SHP77 (cell line): Measurements from ENCODE around the gene AGTPBP1.
A peak's percentile ranks its signal among the peaks of the same experiment; 100 is the strongest.
"Not testable (repeated sequence)": the region's sequence is repeated elsewhere in the genome, so short reads cannot be mapped to it uniquely, and the experiment has no call there.

ENCODE experiments used
- DNase-seq, 2 experiments: peaks; one replicate each; lab custom pipeline; 2025; lab: John Stamatoyannopoulos, UW

The AGTPBP1 gene, protein sequence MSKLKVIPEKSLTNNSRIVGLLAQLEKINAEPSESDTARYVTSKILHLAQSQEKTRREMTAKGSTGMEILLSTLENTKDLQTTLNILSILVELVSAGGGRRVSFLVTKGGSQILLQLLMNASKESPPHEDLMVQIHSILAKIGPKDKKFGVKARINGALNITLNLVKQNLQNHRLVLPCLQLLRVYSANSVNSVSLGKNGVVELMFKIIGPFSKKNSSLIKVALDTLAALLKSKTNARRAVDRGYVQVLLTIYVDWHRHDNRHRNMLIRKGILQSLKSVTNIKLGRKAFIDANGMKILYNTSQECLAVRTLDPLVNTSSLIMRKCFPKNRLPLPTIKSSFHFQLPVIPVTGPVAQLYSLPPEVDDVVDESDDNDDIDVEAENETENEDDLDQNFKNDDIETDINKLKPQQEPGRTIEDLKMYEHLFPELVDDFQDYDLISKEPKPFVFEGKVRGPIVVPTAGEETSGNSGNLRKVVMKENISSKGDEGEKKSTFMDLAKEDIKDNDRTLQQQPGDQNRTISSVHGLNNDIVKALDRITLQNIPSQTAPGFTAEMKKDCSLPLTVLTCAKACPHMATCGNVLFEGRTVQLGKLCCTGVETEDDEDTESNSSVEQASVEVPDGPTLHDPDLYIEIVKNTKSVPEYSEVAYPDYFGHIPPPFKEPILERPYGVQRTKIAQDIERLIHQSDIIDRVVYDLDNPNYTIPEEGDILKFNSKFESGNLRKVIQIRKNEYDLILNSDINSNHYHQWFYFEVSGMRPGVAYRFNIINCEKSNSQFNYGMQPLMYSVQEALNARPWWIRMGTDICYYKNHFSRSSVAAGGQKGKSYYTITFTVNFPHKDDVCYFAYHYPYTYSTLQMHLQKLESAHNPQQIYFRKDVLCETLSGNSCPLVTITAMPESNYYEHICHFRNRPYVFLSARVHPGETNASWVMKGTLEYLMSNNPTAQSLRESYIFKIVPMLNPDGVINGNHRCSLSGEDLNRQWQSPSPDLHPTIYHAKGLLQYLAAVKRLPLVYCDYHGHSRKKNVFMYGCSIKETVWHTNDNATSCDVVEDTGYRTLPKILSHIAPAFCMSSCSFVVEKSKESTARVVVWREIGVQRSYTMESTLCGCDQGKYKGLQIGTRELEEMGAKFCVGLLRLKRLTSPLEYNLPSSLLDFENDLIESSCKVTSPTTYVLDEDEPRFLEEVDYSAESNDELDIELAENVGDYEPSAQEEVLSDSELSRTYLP

DNA sequence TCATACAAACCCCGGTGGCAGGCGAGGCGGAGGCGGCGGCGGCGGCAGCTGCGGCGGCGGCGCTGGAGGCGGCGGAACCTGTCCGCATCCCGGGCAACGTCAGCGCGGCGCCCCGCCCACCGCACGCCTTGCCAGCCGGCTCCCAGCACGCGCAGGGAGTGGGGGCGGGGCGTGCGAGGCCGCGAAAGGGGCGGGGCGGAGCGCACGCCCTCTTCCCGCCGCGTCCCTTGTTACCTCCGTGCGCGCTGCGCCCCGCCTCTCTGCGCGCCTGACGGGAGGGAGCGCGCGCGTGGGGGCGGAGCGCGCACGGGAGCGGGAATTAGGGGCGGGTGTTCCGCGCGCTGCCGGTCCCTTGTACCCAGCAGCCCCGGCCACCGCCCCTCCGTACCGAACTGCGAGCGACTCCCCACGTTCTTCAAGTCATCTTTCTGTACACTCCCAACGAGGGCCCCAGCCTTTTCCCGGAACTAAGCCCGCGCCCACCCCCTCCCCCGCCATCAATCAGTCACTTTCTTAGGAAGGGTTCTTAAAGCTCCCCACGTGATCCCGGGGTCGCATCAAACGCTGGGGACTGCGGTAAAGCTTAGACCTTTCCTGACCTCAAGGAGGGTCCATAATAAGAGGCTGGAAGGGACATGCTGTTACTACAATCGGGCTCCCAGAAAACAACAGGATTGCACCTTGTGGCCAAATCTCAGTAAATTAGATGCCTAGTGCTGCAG lies at the start of gene AGTPBP1:
Gene AGTPBP1 (minus strand): TSS at position 80 of the 722 bp plus-strand sequence. CDS start 29,421 bp downstream, outside the sequence.
- peak; percentile 67 to 78 for DNase-seq

DNA sequence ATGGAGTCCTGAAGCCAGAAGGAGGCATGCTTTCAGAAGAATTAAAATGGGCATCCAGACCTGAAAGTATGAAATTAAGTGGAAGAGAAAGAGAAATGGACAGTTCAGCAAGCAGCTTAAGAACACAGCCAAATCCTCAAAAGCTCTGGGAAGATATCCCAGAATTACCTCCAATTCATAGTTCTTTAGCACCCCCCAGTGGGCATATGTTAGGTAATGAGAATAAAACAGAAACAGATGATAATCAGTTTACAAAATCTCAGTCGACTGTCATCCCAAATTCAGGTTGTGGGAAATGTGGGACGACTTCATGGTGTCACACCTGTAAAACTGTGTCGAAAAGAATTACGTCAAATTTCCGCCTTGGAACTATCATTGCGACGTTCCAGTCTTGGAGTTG lies 44.4 kb upstream of the AGTPBP1 start:
- DNase-seq = not testable (repeated sequence)

DNA sequence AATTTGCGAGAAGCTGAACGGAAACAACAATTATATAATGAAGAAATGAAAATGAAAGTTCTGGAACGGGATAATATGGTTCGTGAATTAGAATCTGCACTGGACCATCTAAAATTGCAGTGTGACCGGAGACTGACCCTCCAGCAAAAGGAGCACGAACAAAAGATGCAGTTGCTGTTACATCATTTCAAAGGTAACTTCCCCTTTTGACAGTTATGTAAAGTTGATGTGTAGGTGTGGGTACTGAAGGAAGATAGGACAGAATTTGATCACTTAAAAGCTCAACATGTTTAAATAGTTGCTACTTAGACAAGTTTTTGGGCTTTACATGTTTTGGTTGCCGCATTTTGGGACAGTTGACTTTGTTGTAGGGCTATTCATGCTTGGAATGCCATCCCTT lies 32.1 kb upstream of the AGTPBP1 start:
- not testable (repeated sequence) for DNase-seq

DNA sequence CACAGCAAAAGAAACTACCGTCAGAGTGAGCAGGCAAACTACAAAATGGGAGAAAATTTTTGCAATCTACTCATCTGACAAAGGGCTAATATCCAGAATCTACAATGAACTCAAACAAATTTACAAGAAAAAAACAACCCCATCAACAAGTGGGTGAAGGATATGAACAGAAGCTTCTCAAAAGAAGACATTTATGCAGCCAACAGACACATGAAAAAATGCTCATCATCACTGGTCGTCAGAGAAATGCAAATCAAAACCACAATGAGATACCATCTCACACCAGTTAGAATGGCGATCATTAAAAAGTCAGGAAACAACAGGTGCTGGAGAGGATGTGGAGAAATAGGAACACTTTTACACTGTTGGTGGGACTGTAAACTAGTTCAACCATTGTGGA lies 20.0 kb upstream of the AGTPBP1 start:
- DNase-seq = not testable (repeated sequence)

DNA sequence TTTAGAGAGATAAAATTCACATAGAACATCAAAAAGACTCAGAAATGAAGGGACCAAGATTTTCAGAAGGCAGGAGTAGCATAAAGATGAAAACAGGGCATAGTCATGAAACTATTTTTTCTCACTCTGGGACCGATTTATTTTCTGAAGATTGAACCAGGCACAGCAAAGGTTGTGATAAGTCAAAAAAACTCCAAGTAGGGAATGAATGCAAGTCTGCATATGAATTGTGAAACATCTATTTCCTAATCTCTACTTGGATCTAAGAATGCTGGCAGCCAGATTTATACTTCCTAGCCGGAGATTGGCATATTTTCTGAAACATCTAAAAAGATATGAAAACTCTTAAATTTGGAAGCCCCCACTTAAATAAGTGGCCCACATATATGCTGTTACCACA lies 16.0 kb upstream of the AGTPBP1 start:
- not testable (repeated sequence) for DNase-seq

DNA sequence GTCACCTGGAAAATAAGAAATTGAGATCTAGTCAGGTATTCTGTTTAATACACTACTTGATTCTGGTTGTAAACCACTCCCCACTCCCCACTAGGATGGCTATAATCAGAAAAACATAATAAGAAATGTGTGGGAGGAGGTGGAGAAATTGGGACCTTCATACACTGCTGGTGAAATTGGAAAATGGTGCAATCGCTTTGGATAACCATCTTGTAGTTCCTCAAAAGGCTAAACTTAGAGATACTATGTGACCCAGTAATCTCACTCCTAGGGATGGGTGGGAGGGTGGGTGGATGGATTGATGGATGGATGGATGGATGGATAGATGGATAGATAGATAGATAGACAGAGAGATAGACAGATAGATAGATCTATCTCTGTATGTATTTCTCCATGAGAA lies 14.5 kb upstream of the AGTPBP1 start:
- DNase-seq = not testable (repeated sequence)

DNA sequence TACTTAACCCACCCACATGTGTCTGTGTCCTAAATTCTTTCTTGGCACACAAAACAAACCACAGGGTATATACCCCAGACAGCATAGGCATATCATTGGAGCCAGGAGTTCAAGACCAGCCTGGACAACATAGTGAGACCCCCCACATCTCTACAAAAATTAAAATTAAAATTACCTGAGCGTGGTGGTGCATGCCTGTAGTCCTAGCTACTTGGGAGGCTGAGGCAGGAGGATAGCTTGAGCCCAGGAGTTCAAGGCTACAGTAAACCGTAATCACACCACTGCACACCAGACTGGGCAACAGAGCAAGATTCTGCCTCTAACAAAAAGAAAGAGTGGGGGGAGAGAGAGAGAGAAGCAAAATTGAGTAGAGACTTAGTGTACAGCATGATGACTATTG lies 4.6 kb upstream of the AGTPBP1 start:
- no peak for DNase-seq

DNA sequence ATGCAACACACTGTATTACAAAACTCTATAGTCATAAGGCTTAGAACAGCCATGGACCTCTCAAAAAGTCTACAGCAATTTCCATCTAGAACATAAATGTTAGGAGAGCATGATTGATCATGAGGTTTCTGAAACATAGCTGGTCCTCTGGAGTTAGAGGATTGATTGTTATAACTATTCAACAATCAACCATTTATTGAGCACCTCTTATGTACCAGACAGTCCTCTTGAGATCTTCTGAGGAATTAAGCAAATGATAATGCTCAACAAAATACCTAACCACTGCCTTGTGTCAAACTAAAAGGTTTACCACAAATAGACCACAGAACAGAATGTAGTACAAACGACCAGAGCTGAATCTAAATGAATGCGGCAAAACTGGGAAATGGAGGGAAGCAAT lies 3.4 kb upstream of the AGTPBP1 start:
- no peak for DNase-seq

DNA sequence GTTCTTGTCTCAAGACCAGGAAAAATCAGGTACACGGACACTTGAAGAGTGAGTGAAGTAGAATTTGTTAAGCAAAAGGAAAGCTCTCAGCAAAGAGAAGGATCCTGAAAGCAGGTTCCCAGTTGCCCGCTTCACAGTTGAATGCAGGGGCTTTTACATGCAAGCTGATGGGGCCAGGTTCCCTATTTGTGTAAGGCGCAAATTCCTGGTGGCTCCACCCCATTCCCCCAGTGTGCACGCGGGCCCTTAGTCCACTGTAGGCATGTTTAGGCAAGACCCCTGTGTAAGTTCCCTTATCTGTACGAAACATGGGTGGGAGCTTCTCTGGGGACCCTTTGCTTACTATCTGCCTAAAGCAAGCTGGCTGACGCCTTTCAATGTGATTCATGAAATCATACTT lies 2.7 kb upstream of the AGTPBP1 start:
- DNase-seq = no peak

DNA sequence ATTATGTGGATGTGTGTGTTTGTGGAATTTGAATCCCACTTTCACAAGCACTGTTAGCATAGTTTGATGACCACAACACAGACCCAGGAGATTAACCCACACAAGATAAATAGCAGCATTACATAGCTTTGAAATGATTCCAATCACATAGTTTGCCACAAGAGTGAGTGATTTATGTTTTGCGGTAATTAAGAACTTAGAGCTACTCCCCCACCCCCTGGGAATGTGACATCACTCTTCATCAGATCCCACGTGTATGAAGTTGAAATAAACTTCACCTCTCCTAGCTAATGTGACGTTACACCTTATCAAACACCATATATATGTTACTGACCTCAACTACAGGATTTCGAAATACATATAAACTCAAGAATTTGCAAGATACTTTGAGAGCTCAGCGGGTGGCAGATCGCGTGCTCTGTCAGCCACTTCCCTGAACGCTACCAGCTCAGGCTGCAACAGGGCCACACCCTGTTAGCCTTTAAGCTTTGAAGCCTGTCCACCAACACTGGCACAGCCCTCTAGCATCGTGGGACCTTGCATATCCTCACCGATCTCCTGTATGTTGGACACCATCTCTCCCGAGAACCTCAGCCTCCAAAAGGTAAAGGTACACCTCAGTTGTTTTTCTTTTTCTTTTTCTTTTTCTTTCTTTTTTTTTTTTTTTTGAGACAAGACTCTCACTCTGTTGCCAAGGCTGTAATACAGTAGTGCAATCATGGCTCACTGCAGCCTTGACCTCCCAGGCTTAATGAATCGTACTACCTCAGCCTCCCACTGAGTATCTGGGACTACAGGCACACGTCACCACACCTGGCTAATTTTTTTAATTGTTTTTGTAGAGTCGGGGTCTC lies 1.7 kb upstream of the AGTPBP1 start:
- DNase-seq = no peak

DNA sequence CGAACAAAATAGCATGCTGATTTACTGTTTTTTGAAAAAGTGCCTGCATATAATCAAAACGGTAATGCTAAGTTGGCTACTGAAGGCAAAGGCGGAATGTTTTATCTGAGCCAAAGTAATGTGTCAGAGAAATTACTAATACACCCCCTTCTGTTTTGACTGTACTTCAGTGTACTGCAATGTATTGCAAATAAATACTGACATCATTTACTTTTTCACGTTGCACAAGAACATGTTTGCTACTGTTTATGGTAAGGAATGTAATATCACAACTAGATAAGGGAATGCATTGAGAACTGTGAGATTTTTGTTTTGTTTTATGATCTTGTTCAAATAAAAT lies 813 bp upstream of the AGTPBP1 start:
- DNase-seq = no peak

DNA sequence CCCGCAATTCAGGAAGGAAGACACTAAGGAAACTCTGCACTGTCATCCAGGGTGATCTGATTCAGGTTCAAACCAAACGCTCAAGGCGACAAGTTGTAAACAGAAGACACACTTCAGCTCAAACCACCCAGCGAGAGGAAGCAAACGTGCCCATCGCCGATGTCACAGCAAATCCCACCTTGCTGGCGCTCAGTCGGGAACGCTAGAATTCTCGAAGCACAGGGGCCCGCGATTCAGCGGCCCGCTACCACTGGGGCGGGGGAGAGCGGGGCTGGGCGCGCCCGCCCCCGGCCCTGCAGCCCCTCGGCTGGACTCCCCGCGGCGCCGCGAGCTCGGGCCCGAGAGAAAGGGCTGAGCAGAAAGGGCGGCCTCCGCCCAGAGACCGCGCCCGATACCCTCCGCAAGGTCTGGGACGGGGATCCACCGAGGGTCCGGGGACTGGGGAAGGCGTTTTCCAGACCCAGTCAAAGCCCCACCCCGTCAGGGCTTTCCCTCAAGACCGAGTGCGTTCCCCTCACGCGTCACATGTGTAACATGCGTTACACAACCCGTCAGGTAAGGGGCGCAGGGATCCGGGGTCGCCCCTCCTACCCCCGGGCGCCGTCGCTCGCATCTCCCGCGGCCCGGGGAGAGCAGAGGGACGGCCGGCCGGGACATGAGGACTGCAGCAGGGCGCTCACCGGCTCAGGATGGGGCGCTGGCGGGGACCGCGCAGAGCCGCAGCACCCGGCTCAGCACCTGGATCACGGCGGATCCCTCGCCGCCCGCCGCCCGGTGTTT lies 469 bp downstream of the AGTPBP1 start:
- peak in 1 of 2 experiments; percentile 50 for DNase-seq

DNA sequence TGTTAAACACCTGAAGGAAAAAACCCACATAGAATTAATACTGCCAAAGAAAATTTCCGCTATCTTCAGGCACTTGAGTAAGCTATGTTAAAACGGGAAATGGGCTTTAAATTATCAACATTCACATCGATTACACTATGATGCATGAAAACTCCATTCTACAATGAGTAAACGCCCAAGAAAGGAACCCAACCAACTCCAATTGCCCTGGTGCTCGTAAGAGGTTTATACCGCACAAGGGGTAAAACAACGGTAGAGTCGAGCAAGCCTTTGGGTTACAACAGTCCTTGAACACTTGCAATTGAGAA lies 1.0 kb downstream of the AGTPBP1 start:
- no peak for DNase-seq

DNA sequence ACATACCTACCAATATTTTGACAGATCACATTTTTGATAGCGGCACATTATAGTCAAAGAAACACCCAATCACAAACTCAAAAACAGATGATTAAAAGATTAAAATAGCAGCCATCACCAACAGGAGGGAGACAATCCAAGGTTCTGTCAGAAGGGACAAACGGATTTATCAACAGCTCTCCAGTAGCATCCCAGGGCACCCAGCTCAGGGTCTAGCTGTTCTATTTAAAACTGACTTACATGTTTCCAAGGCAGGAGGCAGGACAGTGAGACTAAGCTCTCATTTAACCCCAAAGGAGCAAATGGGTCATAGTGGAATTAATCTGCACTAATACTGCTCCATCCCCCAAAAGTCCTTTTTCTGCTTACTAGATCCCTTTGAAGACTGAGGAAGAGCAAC lies 3.2 kb downstream of the AGTPBP1 start:
- DNase-seq = no peak

DNA sequence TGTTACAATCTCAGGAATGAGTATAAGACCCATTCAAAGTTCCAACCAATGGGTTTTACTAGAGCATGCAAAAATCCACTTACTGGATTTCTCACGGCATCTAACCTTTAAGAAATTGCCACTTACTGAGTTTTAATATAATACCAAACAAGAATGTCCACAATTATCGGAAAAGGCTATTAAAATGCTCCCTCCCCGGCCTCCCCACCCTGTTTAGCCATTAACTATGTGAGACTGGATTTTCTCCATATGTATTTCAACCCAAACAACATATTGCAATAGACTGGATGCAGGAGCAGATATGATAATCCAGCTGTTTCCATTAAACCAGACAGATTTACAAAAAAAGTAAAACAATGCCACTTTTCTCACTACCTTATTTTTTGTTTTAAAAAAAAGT lies 4.1 kb downstream of the AGTPBP1 start:
- DNase-seq = no peak

DNA sequence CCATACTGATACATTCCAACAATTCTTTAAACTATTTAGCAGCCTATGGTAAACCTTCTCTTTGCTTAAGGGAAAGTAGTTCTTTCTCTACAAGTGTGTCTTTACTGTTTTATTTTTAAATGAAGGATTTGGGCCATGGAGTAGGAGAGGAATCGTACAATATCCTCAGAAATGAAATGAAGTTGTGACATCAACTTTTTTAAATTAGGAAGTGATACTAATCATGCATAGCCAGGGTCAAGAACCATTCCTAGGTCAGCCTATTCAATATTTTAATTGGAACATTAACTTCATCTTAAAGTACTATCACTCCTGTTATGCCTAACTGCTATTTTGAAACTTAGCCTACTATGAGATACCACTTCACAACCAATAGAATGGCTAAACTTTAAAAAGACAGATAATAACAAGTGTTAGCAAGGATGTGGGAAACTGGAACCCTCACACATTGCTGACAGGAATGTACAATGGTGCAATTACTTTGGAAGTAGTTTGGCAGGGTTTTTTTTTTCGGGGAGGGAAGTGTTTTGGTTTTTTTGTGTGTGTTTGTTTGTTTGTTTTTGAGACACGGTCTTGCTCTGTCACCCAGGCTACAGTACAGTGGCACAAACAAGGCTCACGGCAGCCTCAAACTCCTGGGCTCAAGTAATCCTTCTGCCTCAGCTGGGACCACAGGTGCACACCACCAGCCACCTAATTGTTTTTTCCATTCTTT lies 10.7 kb downstream of the AGTPBP1 start:
- DNase-seq = no peak

DNA sequence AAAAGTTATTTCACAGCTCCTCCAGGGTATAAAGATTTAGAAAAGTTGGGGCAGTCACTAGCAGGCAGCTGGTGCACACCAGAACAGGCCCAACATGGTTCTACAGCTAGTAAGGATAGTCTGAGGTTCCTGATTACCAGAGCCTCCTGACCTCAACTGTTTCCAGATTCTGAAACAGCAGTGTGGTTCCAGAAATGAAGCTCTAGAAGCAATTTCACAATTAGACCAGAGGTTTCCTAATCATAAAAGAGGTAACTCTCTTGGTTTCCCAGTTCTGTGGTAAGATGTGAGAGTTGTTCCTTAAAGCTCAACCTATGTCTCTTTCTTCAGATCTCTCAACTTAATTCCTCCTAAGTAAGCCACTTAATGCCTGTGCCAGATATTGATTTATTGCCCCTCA lies 11.9 kb downstream of the AGTPBP1 start:
- no peak for DNase-seq

DNA sequence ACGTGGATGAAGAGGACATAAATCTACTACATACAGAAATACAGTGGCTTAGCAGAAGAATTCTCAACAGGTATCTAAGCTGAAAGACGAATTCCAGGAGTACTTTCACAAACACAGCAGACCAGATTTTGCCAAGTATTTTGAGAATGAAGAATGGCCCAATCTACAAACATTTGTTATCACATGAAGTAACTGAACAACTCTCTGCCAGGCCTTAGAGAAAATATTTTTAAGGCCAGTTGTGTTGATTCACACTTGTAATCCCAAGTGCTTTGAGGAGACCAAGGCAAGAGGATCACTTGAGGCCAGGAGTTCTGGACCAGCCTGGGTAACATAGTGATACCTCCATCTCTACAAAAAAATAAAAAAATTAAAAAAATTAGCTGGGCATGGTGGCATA lies 14.3 kb downstream of the AGTPBP1 start:
- no peak for DNase-seq

DNA sequence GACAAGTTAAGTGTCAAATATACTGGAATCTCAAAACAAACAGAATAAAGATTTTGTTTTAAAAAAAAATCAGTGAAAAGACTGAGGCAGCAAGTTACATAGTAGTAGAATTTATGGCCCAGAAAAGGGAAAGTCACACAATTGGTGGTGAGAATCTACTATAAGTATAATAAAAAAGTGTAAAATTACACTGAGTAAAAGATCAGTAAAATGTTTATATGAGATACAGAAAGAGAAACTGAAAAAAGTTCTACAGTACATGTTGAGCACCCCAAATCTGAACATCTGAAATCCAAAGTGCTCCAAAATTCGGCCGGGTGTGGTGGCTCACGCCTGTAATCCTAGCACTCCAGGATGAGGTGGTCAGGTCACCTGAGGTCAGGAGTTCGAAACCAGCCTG lies 15.0 kb downstream of the AGTPBP1 start:
- no peak for DNase-seq

DNA sequence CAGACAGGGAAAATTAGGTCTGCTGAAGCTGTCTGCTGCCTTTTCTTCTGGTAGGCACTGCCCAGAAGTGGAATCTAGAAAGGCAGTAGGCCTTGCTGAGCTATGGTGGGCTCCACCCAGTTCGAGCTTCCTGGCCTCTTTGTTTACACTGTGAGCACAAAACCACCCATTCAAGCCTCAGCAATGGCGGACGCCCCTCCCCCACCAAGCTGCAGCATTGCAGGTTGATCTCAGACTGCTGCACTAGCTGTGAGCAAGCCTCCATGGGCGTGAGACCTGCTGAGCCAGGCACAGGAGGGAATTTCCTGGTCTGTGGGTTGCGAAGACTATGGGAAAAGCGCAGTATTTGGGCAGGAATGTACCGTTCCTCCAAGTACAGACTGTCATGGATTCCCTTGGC lies 18.5 kb downstream of the AGTPBP1 start:
- no peak for DNase-seq
